ENCODE measurements around the gene METTL26.

METTL26 gene

GRCh38 chr16:674968-675883, 39.1 kb upstream of the METTL26 start, which contains the start of gene RHBDL1:
Gene RHBDL1 (plus strand): TSS chr16:675671. CDS start chr16:675791, 120 bp downstream.
- no peak for DNase-seq

DNA sequence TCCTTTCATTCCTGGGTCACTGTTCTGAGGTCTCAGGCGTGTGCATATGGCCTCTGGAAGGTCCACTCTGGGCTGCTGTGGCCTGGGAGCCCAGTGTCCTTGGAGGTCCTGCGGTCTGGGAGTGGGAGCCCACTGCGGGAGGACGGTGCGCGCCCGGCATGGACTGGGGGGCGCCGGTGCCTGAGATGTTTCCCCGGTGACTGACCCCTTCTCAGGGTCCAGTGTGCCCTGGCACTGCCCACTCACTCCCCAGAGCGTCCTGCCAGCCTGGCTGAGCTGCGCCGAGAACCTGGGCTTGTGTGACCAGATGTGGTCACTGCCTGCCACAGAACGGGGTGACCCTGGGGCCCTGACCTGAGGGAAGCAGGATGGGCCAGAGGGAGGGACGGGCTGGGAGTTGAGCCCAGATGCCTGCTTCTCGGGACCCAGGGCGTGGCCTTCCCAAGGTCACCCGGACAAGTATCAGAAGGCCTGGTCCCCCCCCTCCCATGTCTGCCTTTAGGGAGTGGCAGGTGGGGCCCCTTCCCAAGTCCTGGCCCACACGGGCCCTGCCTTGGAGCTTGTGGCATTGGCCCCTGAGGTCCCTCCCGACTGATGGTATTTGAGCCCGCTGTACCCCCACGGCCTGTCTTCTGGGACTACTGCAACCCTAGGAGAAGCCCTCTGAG, 38.2 kb upstream of the METTL26 start:
- DNase-seq: no peak

GRCh38 chr16:673399-673991, 37.4 kb upstream of the METTL26 start:
- no peak for DNase-seq

GRCh38 chr16:672851-673250, 36.7 kb upstream of the METTL26 start:
- no peak for DNase-seq

- DNase-seq: no peak
These were observed 36.3 kb upstream of the METTL26 start for GRCh38 chr16:672371-672770.

- no peak for DNase-seq
These were observed 35.4 kb upstream of the METTL26 start for GRCh38 chr16:671353-672131.

DNA sequence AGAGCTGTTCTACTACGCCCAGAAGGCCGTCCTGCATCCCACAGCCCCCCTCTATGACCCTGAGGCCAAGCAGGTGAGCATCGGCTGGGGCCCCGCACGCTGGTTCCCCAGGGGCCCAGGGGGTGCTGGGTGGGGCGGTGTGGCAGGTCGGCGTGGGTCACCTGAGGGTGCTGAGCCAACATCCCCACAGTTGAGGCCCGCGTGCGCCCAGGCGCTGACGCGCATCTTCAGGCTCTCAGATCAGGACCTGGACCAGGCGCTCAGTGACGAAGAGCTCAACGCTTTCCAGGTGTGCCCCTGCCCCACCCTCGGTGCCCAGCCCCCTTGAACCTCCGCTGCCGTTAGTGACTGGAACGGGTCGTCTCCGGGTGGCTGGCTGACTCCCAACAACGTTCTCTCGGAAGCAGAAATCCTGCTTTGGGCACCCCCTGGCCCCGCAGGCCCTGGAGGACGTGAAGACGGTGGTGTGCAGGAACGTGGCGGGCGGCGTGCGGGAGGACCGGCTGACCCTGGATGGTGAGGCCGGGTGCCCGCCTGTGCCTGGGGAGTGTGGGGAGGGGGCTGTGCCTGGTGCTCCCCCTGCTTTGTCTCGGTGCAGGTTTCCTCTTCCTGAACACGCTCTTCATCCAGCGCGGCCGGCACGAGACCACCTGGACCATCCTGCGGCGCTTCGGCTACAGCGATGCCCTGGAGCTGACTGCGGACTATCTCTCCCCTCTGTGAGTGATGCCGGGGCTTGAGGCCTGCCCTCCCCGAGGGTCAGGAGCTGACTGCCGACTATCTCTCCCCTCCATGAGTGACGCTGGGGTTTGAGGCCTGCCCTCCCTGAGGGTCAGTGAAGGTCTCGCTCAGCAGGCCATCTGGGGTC, 34.6 kb upstream of the METTL26 start:
- DNase-seq: no peak

GRCh38 chr16:669666-670065, 33.6 kb upstream of the METTL26 start:
- DNase-seq: no peak

DNA sequence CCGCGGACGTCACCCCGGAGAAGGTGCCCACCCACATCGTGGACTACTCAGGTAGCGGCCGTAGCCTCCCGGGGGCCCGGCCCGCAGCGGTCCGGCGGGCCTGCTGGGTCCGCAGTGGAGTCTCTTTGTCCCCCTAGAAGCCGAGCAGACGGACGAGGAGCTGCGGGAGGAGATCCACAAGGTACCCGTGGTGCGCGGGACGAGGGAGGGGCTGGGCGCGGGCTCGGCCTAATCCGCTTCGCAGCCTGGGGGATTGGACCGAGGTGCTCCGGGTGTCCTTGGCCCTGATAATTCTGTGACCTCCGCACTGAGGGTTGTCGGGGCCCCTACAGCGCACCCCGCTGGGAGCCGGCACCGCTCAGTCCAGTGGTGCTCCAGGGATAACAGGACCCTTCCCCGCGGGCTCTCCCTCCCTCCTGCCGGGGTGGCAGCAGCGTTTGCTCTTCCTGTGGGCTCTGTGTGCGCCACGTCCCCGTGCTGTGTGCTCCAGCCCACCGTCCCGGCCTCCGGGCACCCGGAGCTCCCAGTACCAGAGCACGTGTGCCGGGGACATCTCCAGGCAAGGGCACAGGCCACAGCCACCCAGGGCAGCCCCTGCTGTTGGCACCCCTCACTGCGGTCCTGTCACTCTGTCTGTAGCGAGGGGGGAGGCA, 32.5 kb upstream of the METTL26 start:
- DNase-seq: no peak

DNA sequence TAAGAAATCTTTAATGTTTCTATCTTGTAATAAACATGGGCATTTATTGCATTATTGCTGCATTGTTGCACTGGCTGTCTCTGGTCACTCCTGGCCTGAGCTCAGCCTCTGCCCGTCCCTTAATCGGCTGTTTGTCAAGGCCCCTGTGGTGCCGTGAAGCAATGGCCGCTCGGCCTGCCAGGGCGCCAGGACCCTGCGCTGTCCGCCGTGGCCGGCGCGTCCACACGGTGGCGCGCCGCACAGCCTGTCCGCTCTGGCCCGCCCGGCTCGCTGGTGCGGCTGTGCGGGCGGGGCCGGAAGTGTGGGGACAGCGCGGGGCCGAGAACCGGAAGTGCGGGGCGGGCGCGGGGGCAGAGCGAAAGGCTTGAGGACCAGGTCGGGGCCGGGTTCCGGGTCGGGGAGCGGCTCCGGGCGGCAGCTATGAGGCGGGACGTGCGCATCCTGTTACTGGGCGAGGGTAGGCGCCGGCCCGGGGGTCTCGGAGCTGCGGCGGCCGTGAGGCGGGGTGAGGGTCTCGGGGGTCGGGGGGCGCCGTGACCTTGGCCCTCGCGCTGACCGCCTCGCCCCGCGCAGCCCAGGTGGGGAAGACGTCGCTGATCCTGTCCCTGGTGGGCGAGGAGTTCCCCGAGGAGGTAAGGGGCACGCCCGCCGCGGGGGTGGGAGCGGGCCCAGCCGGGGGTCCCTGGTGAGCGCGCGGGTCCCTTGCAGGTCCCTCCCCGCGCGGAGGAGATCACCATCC, 31.8 kb upstream of the METTL26 start, which contains the start of gene RHOT2:
Gene RHOT2, plus strand, starts transcription at position 353 of the 739 bp plus-strand sequence. Its CDS starts 68 bp downstream, at position 421.
- DNase-seq: peak; percentile 24

DNA sequence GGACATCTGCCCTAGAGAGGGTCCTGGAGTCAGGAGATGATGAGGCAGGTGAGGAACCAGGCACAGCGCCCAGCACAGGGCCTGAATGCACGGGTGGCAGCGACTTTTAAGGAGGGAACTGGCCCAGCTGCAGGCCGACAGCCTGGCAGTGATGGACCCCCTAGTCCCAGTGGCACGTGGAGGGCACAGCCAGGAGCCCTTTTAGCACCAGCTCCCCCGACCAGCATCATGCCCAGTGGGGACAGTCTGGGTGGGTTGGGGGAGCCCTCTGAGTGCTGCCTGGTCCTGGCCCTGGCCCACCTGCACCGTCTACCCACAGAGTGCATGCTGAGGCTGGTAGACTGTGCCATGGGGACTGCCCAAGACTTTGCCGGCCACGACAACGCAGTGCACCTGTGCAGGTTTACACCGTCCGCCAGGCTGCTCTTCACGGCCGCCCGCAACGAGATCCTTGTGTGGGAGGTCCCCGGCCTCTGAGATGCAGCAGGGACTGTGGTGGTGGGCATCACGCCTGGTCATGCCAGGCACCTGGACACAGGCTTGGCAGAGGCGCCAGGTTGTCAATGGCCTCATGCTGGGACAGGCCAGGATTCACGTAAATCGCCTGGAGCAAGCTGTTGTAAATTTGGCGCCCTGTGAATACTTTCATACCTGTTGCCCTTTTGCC, 31.1 kb upstream of the METTL26 start:
- no peak for DNase-seq

DNA sequence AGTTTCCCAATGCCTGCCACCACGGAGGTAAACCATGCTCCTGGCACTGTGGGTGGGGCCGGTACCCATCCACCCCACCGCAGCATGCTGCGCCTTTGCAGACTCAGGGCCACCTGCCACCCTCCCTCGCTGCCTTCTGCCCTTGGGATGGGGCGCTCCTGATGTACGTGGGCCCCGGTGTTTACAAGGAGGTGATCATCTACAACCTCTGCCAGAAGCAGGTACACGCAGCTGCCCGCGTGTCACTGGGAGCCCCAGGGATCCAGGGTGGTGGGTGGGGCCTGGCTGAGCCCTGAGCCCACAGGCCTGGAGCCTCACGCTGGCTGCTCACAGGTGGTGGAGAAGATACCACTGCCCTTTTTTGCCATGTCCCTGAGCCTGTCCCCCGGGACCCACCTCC, 30.5 kb upstream of the METTL26 start:
- no peak for DNase-seq

GRCh38 chr16:662597-662996, 26.5 kb upstream of the METTL26 start:
- DNase-seq: no peak

GRCh38 chr16:662095-662494, 26.0 kb upstream of the METTL26 start:
- no peak for DNase-seq

DNA sequence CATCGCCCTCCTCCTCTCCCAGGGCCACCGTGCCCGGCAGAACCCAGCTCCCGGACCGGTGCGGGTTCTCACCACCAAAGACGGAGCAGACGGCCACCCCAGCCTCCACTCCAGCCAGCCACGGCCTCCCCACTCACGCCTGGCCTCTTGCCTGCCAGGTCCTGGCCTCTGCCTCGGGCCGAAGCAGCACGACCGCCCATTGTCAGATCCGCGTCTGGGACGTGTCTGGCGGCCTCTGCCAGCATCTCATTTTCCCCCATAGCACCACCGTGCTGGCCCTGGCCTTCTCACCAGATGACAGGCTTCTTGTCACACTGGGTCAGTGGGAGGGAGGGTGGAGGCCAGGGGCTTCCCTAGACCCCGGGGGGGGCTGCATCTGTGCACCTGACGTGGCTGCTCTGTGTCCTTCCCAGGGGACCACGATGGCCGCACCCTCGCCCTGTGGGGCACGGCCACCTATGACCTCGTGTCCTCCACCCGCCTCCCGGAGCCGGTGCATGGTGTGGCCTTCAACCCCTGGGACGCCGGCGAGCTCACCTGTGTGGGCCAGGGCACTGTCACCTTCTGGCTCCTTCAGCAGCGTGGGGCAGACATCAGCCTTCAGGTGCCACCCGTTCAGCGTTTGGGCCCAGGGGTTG, 25.2 kb upstream of the METTL26 start:
- no peak for DNase-seq

DNA sequence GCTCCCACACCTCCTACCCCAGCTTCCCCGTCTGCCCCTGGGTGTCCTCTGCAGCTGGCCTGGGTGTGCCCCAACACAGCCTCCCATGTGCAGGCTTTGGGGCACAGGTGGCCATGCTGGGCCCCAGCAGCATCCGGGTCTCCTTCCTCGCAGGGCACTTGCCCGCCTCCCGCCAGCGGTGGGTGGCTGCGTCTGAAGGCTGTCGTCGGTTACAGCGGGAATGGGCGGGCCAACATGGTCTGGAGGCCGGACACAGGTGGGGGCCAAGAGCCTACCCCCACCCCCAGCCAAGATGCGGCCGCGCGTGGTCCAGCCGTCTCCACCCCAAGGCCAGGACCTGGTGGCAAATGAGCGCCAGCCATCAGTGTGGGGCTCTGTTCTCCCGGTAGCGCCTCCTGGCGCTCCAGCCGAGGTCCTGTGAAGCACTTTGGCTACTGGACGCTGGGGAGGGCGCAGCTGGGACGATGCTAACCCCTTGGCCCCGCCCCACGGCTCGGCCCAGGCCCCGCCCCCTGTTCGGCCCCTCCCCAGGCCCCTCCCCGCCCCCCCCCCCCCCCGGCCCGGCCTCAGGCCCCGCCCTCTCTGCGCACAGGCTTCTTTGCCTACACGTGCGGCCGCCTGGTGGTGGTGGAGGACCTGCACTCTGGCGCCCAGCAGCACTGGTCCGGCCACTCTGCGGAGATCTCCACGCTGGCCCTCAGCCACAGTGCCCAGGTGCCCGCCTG, 24.5 kb upstream of the METTL26 start:
- DNase-seq: peak; percentile 46

DNA sequence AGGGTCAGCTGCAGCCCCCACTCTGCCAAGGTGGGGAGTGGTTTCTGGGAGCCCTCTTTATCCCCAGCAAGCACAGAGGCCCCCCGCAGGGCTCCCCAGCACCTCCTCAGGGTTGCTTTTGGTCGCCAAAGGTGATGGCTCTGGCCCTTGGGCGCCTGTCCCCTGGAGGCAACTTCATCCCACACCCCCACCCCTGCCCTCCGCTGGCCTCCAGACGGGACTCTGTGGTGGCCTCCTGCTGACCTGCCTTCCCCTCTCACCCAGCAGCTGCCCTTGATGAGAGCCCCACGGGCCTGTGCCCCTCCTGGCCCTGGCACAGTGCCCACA, 24.0 kb upstream of the METTL26 start:
- no peak for DNase-seq

GRCh38 chr16:659618-660017, 23.5 kb upstream of the METTL26 start:
- no peak for DNase-seq
